GM18868 (cell line): ENCODE results near the gene SLC17A4.
"Not testable (repeated sequence)": the region's sequence is repeated elsewhere in the genome, so short reads cannot be mapped to it uniquely, and the experiment has no call there.

Source experiments
- ATAC-seq: cut with Tn5 transposase; IDR thresholded peaks from one replicate; pipeline ENCODE4 v1.9.1; 2021; ENCODE audit warnings: mild to moderate bottlenecking, moderate library complexity; ENCODE audit not compliant: unreplicated experiment

Gene SLC17A4

GRCh38 chr6:25754535-25754934 is at the start of gene SLC17A4:
Gene SLC17A4 (plus strand): TSS chr6:25754742. CDS start chr6:25761963, 7,221 bp downstream.
- no peak for ATAC-seq

GRCh38 chr6:25706314-25707014 is 48.1 kb upstream of the SLC17A4 start:
- ATAC-seq: no peak

- ATAC-seq: no peak
These were observed 44.8 kb upstream of the SLC17A4 start for GRCh38 chr6:25709761-25710160.

GRCh38 chr6:25710287-25710686 is 44.3 kb upstream of the SLC17A4 start:
- ATAC-seq: no peak

GRCh38 chr6:25713824-25714223 is 40.7 kb upstream of the SLC17A4 start:
- no peak for ATAC-seq

GRCh38 chr6:25714765-25715164 is 39.8 kb upstream of the SLC17A4 start:
- ATAC-seq: no peak

GRCh38 chr6:25715794-25716193 is 38.7 kb upstream of the SLC17A4 start:
- ATAC-seq: no peak

- ATAC-seq: no peak
These were observed 36.4 kb upstream of the SLC17A4 start for GRCh38 chr6:25717866-25718740.

- ATAC-seq: no peak
These were observed 28.2 kb upstream of the SLC17A4 start for GRCh38 chr6:25726122-25726911.

GRCh38 chr6:25727028-25727427 is 27.5 kb upstream of the SLC17A4 start:
- no peak for ATAC-seq

GRCh38 chr6:25730907-25731306 is 23.6 kb upstream of the SLC17A4 start:
- no peak for ATAC-seq

- no peak for ATAC-seq
These were observed 22.8 kb upstream of the SLC17A4 start for GRCh38 chr6:25731721-25732120.

GRCh38 chr6:25732468-25733198 is 21.9 kb upstream of the SLC17A4 start:
- ATAC-seq: no peak

- ATAC-seq: no peak
These were observed 19.3 kb upstream of the SLC17A4 start for GRCh38 chr6:25735261-25735660.

GRCh38 chr6:25743868-25744267 is 10.7 kb upstream of the SLC17A4 start:
- no peak for ATAC-seq

GRCh38 chr6:25745836-25746235 is 8.7 kb upstream of the SLC17A4 start:
- no peak for ATAC-seq

- no peak for ATAC-seq
These were observed 7.6 kb upstream of the SLC17A4 start for GRCh38 chr6:25746968-25747367.

GRCh38 chr6:25747477-25747876 is 7.1 kb upstream of the SLC17A4 start:
- ATAC-seq: no peak

GRCh38 chr6:25748049-25748448 is 6.5 kb upstream of the SLC17A4 start:
- ATAC-seq: no peak

GRCh38 chr6:25748601-25749517 is 5.7 kb upstream of the SLC17A4 start:
- not testable (repeated sequence) for ATAC-seq
